ENCODE results near the gene SLC9B1.
"Not testable (repeated sequence)": the region's sequence is repeated elsewhere in the genome, so short reads cannot be mapped to it uniquely, and the experiment has no call there.

The SLC9B1 gene

GRCh38 chr4:102878349-102878748, 141.2 kb downstream of the SLC9B1 start:
- DNase-seq (ENCODE audit: low read depth): not testable (repeated sequence)

GRCh38 chr4:102877477-102878106, 141.9 kb downstream of the SLC9B1 start:
- DNase-seq (ENCODE audit: low read depth): not testable (repeated sequence)

- no peak for DNase-seq (ENCODE audit: low read depth)
Observed at GRCh38 chr4:102871772-102872171, 147.7 kb downstream of the SLC9B1 start.

GRCh38 chr4:102869569-102870197, 149.8 kb downstream of the SLC9B1 start:
- DNase-seq (ENCODE audit: low read depth): peak; percentile 1

GRCh38 chr4:102868781-102869568, 150.5 kb downstream of the SLC9B1 start, which contains the start of gene CISD2:
CISD2 (plus strand) TSS chr4:102868992; CDS start chr4:102869085, 93 bp downstream.
- peak; percentile 56 for DNase-seq (ENCODE audit: low read depth)

- no peak for DNase-seq (ENCODE audit: low read depth)
Observed at GRCh38 chr4:102868153-102868780, 151.2 kb downstream of the SLC9B1 start.

- no peak for DNase-seq (ENCODE audit: low read depth)
Observed at GRCh38 chr4:102867278-102868152, 152.0 kb downstream of the SLC9B1 start.

- DNase-seq (ENCODE audit: low read depth): not testable (repeated sequence)
Observed at GRCh38 chr4:102865327-102865726, 154.2 kb downstream of the SLC9B1 start.

- no peak for DNase-seq (ENCODE audit: low read depth)
Observed at GRCh38 chr4:102862747-102863146, 156.8 kb downstream of the SLC9B1 start.

- DNase-seq (ENCODE audit: low read depth): no peak
Observed at GRCh38 chr4:102862016-102862415, 157.5 kb downstream of the SLC9B1 start.

- no peak for DNase-seq (ENCODE audit: low read depth)
Observed at GRCh38 chr4:102860611-102861324, 158.7 kb downstream of the SLC9B1 start.

- DNase-seq (ENCODE audit: low read depth): no peak
Observed at GRCh38 chr4:102858828-102859464, 160.6 kb downstream of the SLC9B1 start.

Data from GM04503 (cell line).